NCI-H1092 treated with DMSO at 0.1 percent for 48 hours (cell line): ENCODE data around the gene HTR3B.
"Not testable (repeated sequence)": the region's sequence is repeated elsewhere in the genome, so short reads cannot be mapped to it uniquely, and the experiment has no call there.

Experiments
- DNase-seq: peaks from one replicate; lab custom pipeline; 2025; lab: John Stamatoyannopoulos, UW

HTR3B gene

GRCh38 chr11:113884361-113884836, 20.2 kb upstream of the HTR3B start:
- no peak for DNase-seq

GRCh38 chr11:113885897-113886296, 18.7 kb upstream of the HTR3B start:
- DNase-seq = no peak

- no peak for DNase-seq
Measured at GRCh38 chr11:113888848-113889247, 15.7 kb upstream of the HTR3B start.

- no peak for DNase-seq
Measured at GRCh38 chr11:113894421-113894996, 10.1 kb upstream of the HTR3B start.

GRCh38 chr11:113895367-113896155, 9.0 kb upstream of the HTR3B start:
- DNase-seq = peak; percentile 32

- peak; percentile 82 for DNase-seq
Measured at GRCh38 chr11:113896156-113896879, 8.3 kb upstream of the HTR3B start.

- DNase-seq = no peak
Measured at GRCh38 chr11:113901141-113901540, 3.5 kb upstream of the HTR3B start.

- peak; percentile 61 for DNase-seq
Measured at GRCh38 chr11:113906038-113906437, 1.4 kb downstream of the HTR3B start.

GRCh38 chr11:113906516-113906915, 1.9 kb downstream of the HTR3B start:
- DNase-seq = no peak

- DNase-seq = no peak
Measured at GRCh38 chr11:113907152-113907551, 2.6 kb downstream of the HTR3B start.

- DNase-seq = no peak
Measured at GRCh38 chr11:113907681-113908080, 3.1 kb downstream of the HTR3B start.

GRCh38 chr11:113908098-113908497, 3.5 kb downstream of the HTR3B start:
- no peak for DNase-seq

- not testable (repeated sequence) for DNase-seq
Measured at GRCh38 chr11:113911491-113911890, 6.9 kb downstream of the HTR3B start.

GRCh38 chr11:113923572-113923971, 19.0 kb downstream of the HTR3B start:
- no peak for DNase-seq

- DNase-seq = no peak
Measured at GRCh38 chr11:113926273-113927197, 21.9 kb downstream of the HTR3B start.

GRCh38 chr11:113928311-113928710, 23.7 kb downstream of the HTR3B start:
- DNase-seq = no peak

- no peak for DNase-seq
Measured at GRCh38 chr11:113932788-113933187, 28.2 kb downstream of the HTR3B start.

GRCh38 chr11:113934193-113934592, 29.6 kb downstream of the HTR3B start:
- not testable (repeated sequence) for DNase-seq

- DNase-seq = no peak
Measured at GRCh38 chr11:113934761-113935160, 30.2 kb downstream of the HTR3B start.

GRCh38 chr11:113935858-113936257, 31.3 kb downstream of the HTR3B start:
- DNase-seq = no peak

GRCh38 chr11:113937918-113938317, 33.3 kb downstream of the HTR3B start:
- DNase-seq = no peak

- no peak for DNase-seq
Measured at GRCh38 chr11:113942256-113942655, 37.7 kb downstream of the HTR3B start.
